Activated CD4-positive, CD25-positive, alpha-beta regulatory T cell treated with anti-CD3 and anti-CD28 coated beads, Interleukin-2, amount 50 U/mL, for 72 hours (primary cell): Measurements from ENCODE around the gene TMC3.
"Not testable (repeated sequence)": the region's sequence is repeated elsewhere in the genome, so short reads cannot be mapped to it uniquely, and the experiment has no call there.

Experiments
- DNase-seq: peaks from one replicate; pipeline ENCODE4 v3.0.0; 2021

TMC3 gene

GRCh38 chr15:81373775-81374395, at the start of gene TMC3:
Gene TMC3, minus strand, starts transcription at chr15:81374213. Its CDS starts 136 bp downstream, at chr15:81374077.
- DNase-seq: no peak

- no peak for DNase-seq
Measured at GRCh38 chr15:81421461-81421860, 47.4 kb upstream of the TMC3 start.

- no peak for DNase-seq
Measured at GRCh38 chr15:81419332-81419943, 45.4 kb upstream of the TMC3 start.

GRCh38 chr15:81418891-81419290, 44.9 kb upstream of the TMC3 start:
- no peak for DNase-seq

GRCh38 chr15:81418444-81418843, 44.4 kb upstream of the TMC3 start:
- no peak for DNase-seq

GRCh38 chr15:81414274-81414968, 40.4 kb upstream of the TMC3 start:
- DNase-seq: not testable (repeated sequence)

GRCh38 chr15:81413851-81414250, 39.8 kb upstream of the TMC3 start:
- no peak for DNase-seq

- no peak for DNase-seq
Measured at GRCh38 chr15:81411969-81412633, 38.1 kb upstream of the TMC3 start.

- DNase-seq: no peak
Measured at GRCh38 chr15:81411051-81411450, 37.0 kb upstream of the TMC3 start.

GRCh38 chr15:81410318-81410753, 36.3 kb upstream of the TMC3 start:
- no peak for DNase-seq

GRCh38 chr15:81407718-81408117, 33.7 kb upstream of the TMC3 start:
- no peak for DNase-seq

- no peak for DNase-seq
Measured at GRCh38 chr15:81407176-81407575, 33.2 kb upstream of the TMC3 start.

GRCh38 chr15:81400640-81401236, 26.7 kb upstream of the TMC3 start:
- DNase-seq: no peak

- DNase-seq: no peak
Measured at GRCh38 chr15:81398910-81399551, 25.0 kb upstream of the TMC3 start.

GRCh38 chr15:81398456-81398855, 24.4 kb upstream of the TMC3 start:
- DNase-seq: no peak

GRCh38 chr15:81394603-81395002, 20.6 kb upstream of the TMC3 start:
- no peak for DNase-seq

- no peak for DNase-seq
Measured at GRCh38 chr15:81391657-81392056, 17.6 kb upstream of the TMC3 start.

- no peak for DNase-seq
Measured at GRCh38 chr15:81388436-81388770, 14.4 kb upstream of the TMC3 start.

GRCh38 chr15:81387621-81388435, 13.8 kb upstream of the TMC3 start:
- no peak for DNase-seq

GRCh38 chr15:81386947-81387346, 12.9 kb upstream of the TMC3 start:
- no peak for DNase-seq

GRCh38 chr15:81385721-81386076, 11.7 kb upstream of the TMC3 start:
- DNase-seq: no peak
